HG03095 (cell line): ENCODE data around the gene GAGE12C.
"Not testable (repeated sequence)": the region's sequence is repeated elsewhere in the genome, so short reads cannot be mapped to it uniquely, and the experiment has no call there.

Source experiments
- ATAC-seq: cut with Tn5 transposase; IDR thresholded peaks from one replicate; pipeline ENCODE4 v1.9.1; 2021; ENCODE audit warnings: moderate library complexity; ENCODE audit not compliant: unreplicated experiment

The GAGE12C gene, protein sequence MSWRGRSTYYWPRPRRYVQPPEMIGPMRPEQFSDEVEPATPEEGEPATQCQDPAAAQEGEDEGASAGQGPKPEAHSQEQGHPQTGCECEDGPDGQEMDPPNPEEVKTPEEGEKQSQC

DNA sequence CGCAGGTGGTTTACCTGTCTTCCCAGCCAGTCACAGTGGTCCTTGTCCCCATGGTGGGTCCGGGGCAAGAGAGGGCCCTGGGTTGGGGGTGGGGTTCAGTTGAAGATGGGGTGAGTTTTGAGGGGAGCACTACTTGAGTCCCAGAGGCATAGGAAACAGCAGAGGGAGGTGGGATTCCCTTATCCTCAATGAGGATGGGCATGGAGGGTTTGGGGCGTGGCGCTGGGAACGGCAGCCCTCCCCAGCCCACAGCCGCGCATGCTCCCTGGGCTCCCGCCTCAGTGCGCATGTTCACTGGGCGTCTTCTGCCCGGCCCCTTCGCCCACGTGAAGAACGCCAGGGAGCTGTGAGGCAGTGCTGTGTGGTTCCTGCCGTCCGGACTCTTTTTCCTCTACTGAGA lies at the start of gene GAGE12C:
Gene GAGE12C (plus strand): TSS at position 301 of the 400 bp plus-strand sequence. CDS start 1,155 bp downstream, outside the sequence.
- not testable (repeated sequence) for ATAC-seq

- not testable (repeated sequence) for ATAC-seq
Measured at GRCh38 chrX:49541433-49541832, 9.5 kb downstream of the GAGE12C start, which contains the start of gene GAGE12D. Gene GAGE12D (plus strand): TSS chrX:49541733. CDS start chrX:49542888, 1,155 bp downstream.

DNA sequence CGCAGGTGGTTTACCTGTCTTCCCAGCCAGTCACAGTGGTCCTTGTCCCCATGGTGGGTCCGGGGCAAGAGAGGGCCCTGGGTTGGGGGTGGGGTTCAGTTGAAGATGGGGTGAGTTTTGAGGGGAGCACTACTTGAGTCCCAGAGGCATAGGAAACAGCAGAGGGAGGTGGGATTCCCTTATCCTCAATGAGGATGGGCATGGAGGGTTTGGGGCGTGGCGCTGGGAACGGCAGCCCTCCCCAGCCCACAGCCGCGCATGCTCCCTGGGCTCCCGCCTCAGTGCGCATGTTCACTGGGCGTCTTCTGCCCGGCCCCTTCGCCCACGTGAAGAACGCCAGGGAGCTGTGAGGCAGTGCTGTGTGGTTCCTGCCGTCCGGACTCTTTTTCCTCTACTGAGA lies 19.0 kb downstream of the GAGE12C start, which contains the start of gene GAGE12E:
Gene GAGE12E (plus strand): TSS at position 301 of the 400 bp plus-strand sequence. CDS start 1,155 bp downstream, outside the sequence.
- ATAC-seq = not testable (repeated sequence)

DNA sequence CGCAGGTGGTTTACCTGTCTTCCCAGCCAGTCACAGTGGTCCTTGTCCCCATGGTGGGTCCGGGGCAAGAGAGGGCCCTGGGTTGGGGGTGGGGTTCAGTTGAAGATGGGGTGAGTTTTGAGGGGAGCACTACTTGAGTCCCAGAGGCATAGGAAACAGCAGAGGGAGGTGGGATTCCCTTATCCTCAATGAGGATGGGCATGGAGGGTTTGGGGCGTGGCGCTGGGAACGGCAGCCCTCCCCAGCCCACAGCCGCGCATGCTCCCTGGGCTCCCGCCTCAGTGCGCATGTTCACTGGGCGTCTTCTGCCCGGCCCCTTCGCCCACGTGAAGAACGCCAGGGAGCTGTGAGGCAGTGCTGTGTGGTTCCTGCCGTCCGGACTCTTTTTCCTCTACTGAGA lies 28.6 kb downstream of the GAGE12C start, which contains the start of gene GAGE12F:
Gene GAGE12F (plus strand): TSS at position 301 of the 400 bp plus-strand sequence. CDS start 1,155 bp downstream, outside the sequence.
- ATAC-seq = not testable (repeated sequence)

DNA sequence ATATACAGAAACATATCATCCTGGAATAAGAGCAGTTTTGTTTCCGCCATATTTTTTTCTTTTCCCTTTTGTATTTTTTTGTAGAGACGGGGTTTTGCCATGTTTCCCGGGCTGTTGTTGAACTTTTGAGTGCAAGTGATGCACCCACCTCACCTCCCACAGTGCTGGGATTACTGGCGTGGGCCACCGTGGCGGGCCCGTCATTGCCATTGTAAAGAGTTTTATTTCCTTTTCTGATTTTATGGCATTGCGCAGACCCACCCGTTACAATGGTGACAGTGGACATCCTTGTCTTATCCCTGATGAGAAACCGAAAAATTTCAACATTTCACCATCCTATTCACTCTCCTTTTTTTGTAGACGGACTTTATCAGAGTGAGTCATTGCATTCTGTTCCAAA lies 36.8 kb downstream of the GAGE12C start:
- not testable (repeated sequence) for ATAC-seq

- not testable (repeated sequence) for ATAC-seq
Measured at GRCh38 chrX:49569152-49569551, 37.2 kb downstream of the GAGE12C start.

DNA sequence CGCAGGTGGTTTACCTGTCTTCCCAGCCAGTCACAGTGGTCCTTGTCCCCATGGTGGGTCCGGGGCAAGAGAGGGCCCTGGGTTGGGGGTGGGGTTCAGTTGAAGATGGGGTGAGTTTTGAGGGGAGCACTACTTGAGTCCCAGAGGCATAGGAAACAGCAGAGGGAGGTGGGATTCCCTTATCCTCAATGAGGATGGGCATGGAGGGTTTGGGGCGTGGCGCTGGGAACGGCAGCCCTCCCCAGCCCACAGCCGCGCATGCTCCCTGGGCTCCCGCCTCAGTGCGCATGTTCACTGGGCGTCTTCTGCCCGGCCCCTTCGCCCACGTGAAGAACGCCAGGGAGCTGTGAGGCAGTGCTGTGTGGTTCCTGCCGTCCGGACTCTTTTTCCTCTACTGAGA lies 38.1 kb downstream of the GAGE12C start, which contains the start of gene GAGE12G:
Gene GAGE12G (plus strand): TSS at position 301 of the 400 bp plus-strand sequence. CDS start 1,155 bp downstream, outside the sequence.
- ATAC-seq = not testable (repeated sequence)

GRCh38 chrX:49579649-49580048 lies 47.7 kb downstream of the GAGE12C start, which contains the start of gene GAGE12H:
Gene GAGE12H (plus strand): TSS chrX:49579949. CDS start chrX:49581104, 1,155 bp downstream.
- not testable (repeated sequence) for ATAC-seq
